HEK293 (cell line): ENCODE results near the gene PGPEP1.

Experiments
- BCL11A ChIP-seq: fragments of 450-650 bp; formaldehyde crosslinking; IDR thresholded peaks from 2 replicates; pipeline ENCODE4 v1.5.1; 2016; ENCODE audit warnings: low read depth, missing biosample characterization, missing genetic modification characterization
- GLIS1 ChIP-seq: fragments of 450-650 bp; formaldehyde crosslinking; IDR thresholded peaks from 2 replicates; pipeline ENCODE4 v1.5.1; 2016; ENCODE audit warnings: missing biosample characterization, missing genetic modification characterization
- GLIS2 ChIP-seq: fragments of 450-650 bp; formaldehyde crosslinking; IDR thresholded peaks from 2 replicates; pipeline ENCODE4 v1.5.1; 2016; ENCODE audit warnings: missing biosample characterization, missing genetic modification characterization
- KLF7 ChIP-seq: fragments of 450-650 bp; formaldehyde crosslinking; IDR thresholded peaks from 2 replicates; pipeline ENCODE4 v1.5.1; 2016; ENCODE audit warnings: missing biosample characterization, missing genetic modification characterization, borderline replicate concordance
- SCRT1 ChIP-seq: fragments of 450-650 bp; formaldehyde crosslinking; IDR thresholded peaks from 2 replicates; pipeline ENCODE4 v1.5.1; 2016; ENCODE audit warnings: missing biosample characterization, missing genetic modification characterization, borderline replicate concordance
- TRIM28 ChIP-seq: IDR thresholded peaks from 2 replicates; pipeline ENCODE4 v1.6.1; 2011; ENCODE audit warnings: low read length, control low read depth, borderline replicate concordance
- ZFP37 ChIP-seq: fragments of 450-650 bp; formaldehyde crosslinking; IDR thresholded peaks from 2 replicates; pipeline ENCODE4 v1.5.1; 2016; ENCODE audit warnings: missing biosample characterization, missing genetic modification characterization
- ZFP69B ChIP-seq: fragments of 450-650 bp; formaldehyde crosslinking; IDR thresholded peaks from 2 replicates; pipeline ENCODE4 v1.5.1; 2016; ENCODE audit warnings: missing biosample characterization, missing genetic modification characterization
- ZNF138 ChIP-seq: fragments of 450-650 bp; formaldehyde crosslinking; IDR thresholded peaks from 2 replicates; pipeline ENCODE4 v1.5.1; 2016; ENCODE audit warnings: missing biosample characterization, missing genetic modification characterization, borderline replicate concordance
- ZNF157 ChIP-seq: fragments of 450-650 bp; formaldehyde crosslinking; IDR thresholded peaks from 2 replicates; pipeline ENCODE4 v1.5.1; 2016; ENCODE audit warnings: missing biosample characterization, missing genetic modification characterization
- ZNF211 ChIP-seq: fragments of 450-650 bp; formaldehyde crosslinking; IDR thresholded peaks from 2 replicates; pipeline ENCODE4 v1.5.1; 2016; ENCODE audit warnings: low read depth, missing biosample characterization, missing genetic modification characterization
- ZNF239 ChIP-seq: fragments of 450-650 bp; formaldehyde crosslinking; IDR thresholded peaks from 2 replicates; pipeline ENCODE4 v1.5.1; 2016; ENCODE audit warnings: missing biosample characterization, missing genetic modification characterization
- ZNF292 ChIP-seq: fragments of 450-650 bp; formaldehyde crosslinking; IDR thresholded peaks from 2 replicates; pipeline ENCODE4 v1.5.1; 2016; ENCODE audit warnings: low read depth, missing biosample characterization, missing genetic modification characterization, borderline replicate concordance
- ZNF341 ChIP-seq: fragments of 450-650 bp; formaldehyde crosslinking; IDR thresholded peaks from 2 replicates; pipeline ENCODE4; 2016; ENCODE audit warnings: low read depth, missing biosample characterization, missing genetic modification characterization
- ZNF37A ChIP-seq: fragments of 450-650 bp; IDR thresholded peaks from 2 replicates; pipeline ENCODE4 v1.5.1; 2018; ENCODE audit warnings: missing biosample characterization, missing genetic modification characterization
- ZNF404 ChIP-seq: fragments of 450-650 bp; formaldehyde crosslinking; IDR thresholded peaks from 2 replicates; pipeline ENCODE4 v1.5.1; 2017; ENCODE audit warnings: missing biosample characterization, missing genetic modification characterization
- ZNF544 ChIP-seq: fragments of 450-650 bp; formaldehyde crosslinking; IDR thresholded peaks from 2 replicates; pipeline ENCODE4 v1.5.0; 2017; ENCODE audit warnings: missing biosample characterization, missing genetic modification characterization
- ZNF585B ChIP-seq: fragments of 450-650 bp; formaldehyde crosslinking; IDR thresholded peaks from 2 replicates; pipeline ENCODE4 v1.5.1; 2016; ENCODE audit warnings: missing biosample characterization, missing genetic modification characterization
- ZNF776 ChIP-seq: fragments of 450-650 bp; formaldehyde crosslinking; IDR thresholded peaks from 2 replicates; pipeline ENCODE4 v1.5.0; 2017; ENCODE audit warnings: missing biosample characterization, missing genetic modification characterization, borderline replicate concordance
- ZNF791 ChIP-seq: fragments of 450-650 bp; formaldehyde crosslinking; IDR thresholded peaks from 2 replicates; pipeline ENCODE4 v1.5.1; 2016; ENCODE audit warnings: missing biosample characterization, missing genetic modification characterization
- ZXDB ChIP-seq: fragments of 450-650 bp; formaldehyde crosslinking; IDR thresholded peaks from 2 replicates; pipeline ENCODE4 v1.5.1; 2016; ENCODE audit warnings: missing biosample characterization, missing genetic modification characterization
- TF ChIP-seq, protein P1 (sequence below): fragments of 450-650 bp; formaldehyde crosslinking; IDR thresholded peaks from 2 replicates; pipeline ENCODE4 v1.5.1; 2016; ENCODE audit warnings: missing biosample characterization, missing genetic modification characterization, low read depth
- TF ChIP-seq, protein P2 (sequence below): fragments of 450-650 bp; formaldehyde crosslinking; IDR thresholded peaks from 2 replicates; pipeline ENCODE4 v1.5.1; 2016; ENCODE audit warnings: missing biosample characterization, missing genetic modification characterization
- TF ChIP-seq, protein P3 (sequence below): fragments of 450-650 bp; formaldehyde crosslinking; optimal IDR thresholded peaks from 2 replicates; pipeline ENCODE3; 2016; ENCODE audit warnings: missing biosample characterization, mild to moderate bottlenecking, missing genetic modification characterization
- TF ChIP-seq, protein P4 (sequence below): fragments of 450-650 bp; formaldehyde crosslinking; IDR thresholded peaks from 2 replicates; pipeline ENCODE4 v1.5.1; 2016; ENCODE audit warnings: missing biosample characterization, missing genetic modification characterization, borderline replicate concordance
- TF ChIP-seq, protein P5 (sequence below): sonication (generic); formaldehyde crosslinking; IDR thresholded peaks from 2 replicates; pipeline ENCODE4 v1.8.1; 2022; ENCODE audit warnings: mild to moderate bottlenecking, moderate library complexity, missing genetic modification reagents
- TF ChIP-seq, protein P6 (sequence below): fragments of 450-650 bp; formaldehyde crosslinking; IDR thresholded peaks from 2 replicates; pipeline ENCODE4 v1.5.1; 2016; ENCODE audit warnings: missing biosample characterization, missing genetic modification characterization

PGPEP1 gene

DNA sequence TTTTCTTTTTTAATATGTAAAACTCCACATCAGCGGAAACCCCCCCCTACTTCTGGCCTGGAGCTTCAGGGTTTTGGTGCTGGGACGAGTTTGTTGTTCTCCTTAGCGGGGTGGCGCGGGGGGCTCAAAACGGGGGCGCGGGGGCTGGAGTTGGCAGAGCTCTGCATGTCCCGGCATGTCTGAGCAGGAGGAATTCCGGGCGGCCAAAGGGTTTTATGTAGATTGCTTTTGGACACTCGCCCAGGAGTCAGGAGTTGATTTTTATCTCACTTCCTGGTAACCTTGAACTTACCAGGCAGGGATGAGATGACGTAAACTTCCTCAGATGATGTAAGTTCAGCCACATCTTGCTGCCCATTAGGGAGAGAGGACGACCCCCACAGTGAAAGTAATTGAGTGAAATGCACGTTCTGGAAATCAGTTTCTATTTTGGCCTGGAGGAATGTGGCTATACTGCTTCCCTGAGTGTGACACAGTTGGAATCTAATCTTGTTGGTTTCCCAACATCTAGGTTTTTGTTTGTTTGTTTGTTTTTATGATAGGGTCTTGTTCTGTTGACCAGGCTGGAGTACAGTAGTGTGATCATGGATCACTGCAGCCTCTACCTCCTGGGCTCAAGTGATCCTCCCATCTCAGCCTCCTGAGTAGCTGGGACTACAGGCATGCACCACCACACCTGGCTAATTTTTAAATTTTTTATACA is 24.6 kb downstream of the PGPEP1 start (continued):
- TF ChIP-seq SCRT1 (tag by site-specific recombination) (no peak), ZNF211 (tag by site-specific recombination) (no peak), ZNF157 (no peak), ZNF138 (tag by site-specific recombination) (no peak), BCL11A (tag by site-specific recombination) (peak; percentile 94), ZFP37 (tag by site-specific recombination) (no peak), ZNF585B (tag by site-specific recombination) (no peak), ZNF37A (tag by site-specific recombination) (no peak), GLIS1 (tag by site-specific recombination) (peak; percentile 98), ZNF239 (tag by site-specific recombination) (no peak), ZFP69B (tag by site-specific recombination) (peak; percentile 77), KLF7 (tag by site-specific recombination) (no peak; the same call in 1 of the 2 replicates), ZNF544 (tag by site-specific recombination) (no peak), ZNF776 (tag by site-specific recombination) (no peak), GLIS2 (tag by site-specific recombination) (peak; percentile 68; the same call in 1 of the 2 replicates), ZNF292 (tag by site-specific recombination) (no peak), TRIM28 (peak; percentile 77; the same call in 1 of the 2 replicates), ZNF341 (tag by site-specific recombination) (peak; percentile 39; the same call in 1 of the 2 replicates), ZNF791 (tag by site-specific recombination) (no peak), ZXDB (tag by site-specific recombination) (peak; percentile 91), ZNF404 (tag by site-specific recombination) (no peak)
- TF ChIP-seq, protein P1, sequence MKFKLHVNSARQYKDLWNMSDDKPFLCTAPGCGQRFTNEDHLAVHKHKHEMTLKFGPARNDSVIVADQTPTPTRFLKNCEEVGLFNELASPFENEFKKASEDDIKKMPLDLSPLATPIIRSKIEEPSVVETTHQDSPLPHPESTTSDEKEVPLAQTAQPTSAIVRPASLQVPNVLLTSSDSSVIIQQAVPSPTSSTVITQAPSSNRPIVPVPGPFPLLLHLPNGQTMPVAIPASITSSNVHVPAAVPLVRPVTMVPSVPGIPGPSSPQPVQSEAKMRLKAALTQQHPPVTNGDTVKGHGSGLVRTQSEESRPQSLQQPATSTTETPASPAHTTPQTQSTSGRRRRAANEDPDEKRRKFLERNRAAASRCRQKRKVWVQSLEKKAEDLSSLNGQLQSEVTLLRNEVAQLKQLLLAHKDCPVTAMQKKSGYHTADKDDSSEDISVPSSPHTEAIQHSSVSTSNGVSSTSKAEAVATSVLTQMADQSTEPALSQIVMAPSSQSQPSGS, result peak; percentile 99
- TF ChIP-seq, protein P2, sequence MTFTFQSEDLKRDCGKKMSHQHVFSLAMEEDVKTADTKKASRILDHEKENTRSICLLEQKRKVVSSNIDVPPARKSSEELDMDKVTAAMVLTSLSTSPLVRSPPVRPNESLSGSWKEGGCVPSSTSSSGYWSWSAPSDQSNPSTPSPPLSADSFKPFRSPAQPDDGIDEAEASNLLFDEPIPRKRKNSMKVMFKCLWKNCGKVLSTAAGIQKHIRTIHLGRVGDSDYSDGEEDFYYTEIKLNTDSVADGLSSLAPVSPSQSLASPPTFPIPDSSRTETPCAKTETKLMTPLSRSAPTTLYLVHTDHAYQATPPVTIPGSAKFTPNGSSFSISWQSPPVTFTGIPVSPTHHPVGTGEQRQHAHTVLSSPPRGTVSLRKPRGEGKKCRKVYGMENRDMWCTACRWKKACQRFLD, result no peak
- TF ChIP-seq, protein P3, sequence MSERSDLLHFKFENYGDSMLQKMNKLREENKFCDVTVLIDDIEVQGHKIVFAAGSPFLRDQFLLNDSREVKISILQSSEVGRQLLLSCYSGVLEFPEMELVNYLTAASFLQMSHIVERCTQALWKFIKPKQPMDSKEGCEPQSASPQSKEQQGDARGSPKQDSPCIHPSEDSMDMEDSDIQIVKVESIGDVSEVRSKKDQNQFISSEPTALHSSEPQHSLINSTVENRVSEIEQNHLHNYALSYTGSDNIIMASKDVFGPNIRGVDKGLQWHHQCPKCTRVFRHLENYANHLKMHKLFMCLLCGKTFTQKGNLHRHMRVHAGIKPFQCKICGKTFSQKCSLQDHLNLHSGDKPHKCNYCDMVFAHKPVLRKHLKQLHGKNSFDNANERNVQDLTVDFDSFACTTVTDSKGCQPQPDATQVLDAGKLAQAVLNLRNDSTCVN (tag by site-specific recombination), result peak; percentile 24
- TF ChIP-seq, protein P4, sequence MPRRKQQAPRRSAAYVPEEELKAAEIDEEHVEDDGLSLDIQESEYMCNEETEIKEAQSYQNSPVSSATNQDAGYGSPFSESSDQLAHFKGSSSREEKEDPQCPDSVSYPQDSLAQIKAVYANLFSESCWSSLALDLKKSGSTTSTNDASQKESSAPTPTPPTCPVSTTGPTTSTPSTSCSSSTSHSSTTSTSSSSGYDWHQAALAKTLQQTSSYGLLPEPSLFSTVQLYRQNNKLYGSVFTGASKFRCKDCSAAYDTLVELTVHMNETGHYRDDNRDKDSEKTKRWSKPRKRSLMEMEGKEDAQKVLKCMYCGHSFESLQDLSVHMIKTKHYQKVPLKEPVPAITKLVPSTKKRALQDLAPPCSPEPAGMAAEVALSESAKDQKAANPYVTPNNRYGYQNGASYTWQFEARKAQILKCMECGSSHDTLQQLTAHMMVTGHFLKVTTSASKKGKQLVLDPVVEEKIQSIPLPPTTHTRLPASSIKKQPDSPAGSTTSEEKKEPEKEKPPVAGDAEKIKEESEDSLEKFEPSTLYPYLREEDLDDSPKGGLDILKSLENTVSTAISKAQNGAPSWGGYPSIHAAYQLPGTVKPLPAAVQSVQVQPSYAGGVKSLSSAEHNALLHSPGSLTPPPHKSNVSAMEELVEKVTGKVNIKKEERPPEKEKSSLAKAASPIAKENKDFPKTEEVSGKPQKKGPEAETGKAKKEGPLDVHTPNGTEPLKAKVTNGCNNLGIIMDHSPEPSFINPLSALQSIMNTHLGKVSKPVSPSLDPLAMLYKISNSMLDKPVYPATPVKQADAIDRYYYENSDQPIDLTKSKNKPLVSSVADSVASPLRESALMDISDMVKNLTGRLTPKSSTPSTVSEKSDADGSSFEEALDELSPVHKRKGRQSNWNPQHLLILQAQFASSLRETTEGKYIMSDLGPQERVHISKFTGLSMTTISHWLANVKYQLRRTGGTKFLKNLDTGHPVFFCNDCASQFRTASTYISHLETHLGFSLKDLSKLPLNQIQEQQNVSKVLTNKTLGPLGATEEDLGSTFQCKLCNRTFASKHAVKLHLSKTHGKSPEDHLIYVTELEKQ (tag by site-specific recombination), result peak; percentile 94
- TF ChIP-seq, protein P5, sequence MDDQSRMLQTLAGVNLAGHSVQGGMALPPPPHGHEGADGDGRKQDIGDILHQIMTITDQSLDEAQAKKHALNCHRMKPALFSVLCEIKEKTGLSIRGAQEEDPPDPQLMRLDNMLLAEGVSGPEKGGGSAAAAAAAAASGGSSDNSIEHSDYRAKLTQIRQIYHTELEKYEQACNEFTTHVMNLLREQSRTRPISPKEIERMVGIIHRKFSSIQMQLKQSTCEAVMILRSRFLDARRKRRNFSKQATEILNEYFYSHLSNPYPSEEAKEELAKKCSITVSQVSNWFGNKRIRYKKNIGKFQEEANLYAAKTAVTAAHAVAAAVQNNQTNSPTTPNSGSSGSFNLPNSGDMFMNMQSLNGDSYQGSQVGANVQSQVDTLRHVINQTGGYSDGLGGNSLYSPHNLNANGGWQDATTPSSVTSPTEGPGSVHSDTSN (CRISPR knock-in tag), result no peak
- TF ChIP-seq, protein P6, sequence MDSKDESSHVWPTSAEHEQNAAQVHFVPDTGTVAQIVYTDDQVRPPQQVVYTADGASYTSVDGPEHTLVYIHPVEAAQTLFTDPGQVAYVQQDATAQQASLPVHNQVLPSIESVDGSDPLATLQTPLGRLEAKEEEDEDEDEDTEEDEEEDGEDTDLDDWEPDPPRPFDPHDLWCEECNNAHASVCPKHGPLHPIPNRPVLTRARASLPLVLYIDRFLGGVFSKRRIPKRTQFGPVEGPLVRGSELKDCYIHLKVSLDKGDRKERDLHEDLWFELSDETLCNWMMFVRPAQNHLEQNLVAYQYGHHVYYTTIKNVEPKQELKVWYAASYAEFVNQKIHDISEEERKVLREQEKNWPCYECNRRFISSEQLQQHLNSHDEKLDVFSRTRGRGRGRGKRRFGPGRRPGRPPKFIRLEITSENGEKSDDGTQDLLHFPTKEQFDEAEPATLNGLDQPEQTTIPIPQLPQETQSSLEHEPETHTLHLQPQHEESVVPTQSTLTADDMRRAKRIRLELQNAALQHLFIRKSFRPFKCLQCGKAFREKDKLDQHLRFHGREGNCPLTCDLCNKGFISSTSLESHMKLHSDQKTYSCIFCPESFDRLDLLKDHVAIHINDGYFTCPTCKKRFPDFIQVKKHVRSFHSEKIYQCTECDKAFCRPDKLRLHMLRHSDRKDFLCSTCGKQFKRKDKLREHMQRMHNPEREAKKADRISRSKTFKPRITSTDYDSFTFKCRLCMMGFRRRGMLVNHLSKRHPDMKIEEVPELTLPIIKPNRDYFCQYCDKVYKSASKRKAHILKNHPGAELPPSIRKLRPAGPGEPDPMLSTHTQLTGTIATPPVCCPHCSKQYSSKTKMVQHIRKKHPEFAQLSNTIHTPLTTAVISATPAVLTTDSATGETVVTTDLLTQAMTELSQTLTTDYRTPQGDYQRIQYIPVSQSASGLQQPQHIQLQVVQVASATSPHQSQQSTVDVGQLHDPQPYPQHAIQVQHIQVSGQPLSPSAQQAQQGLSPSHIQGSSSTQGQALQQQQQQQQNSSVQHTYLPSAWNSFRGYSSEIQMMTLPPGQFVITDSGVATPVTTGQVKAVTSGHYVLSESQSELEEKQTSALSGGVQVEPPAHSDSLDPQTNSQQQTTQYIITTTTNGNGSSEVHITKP (tag by site-specific recombination), result peak; percentile 76
